Natural killer cell (primary cell): ENCODE measurements around the gene KCNB1. TPM values are rescaled to one million over a fixed set of nuclear protein-coding genes. Genes with fewer than 3 reads are reported as not detected.

ENCODE experiments used
- ATAC-seq, 3 donors: fragments of 150-1000 bp in 2 of 3; fragments of 200-7000 bp in 1 of 3; cut with Tn5 transposase; 1 replicate in 1 of 3; 2 replicates in 2 of 3; pipeline ENCODE4 v1.10.0; 2021; ENCODE audit warnings: mild to moderate bottlenecking in 2 of 3, moderate library complexity in 2 of 3
- DNase-seq, 2 donors: peaks; one replicate each; pipeline versions ENCODE4 v3.0.0 to v3.0.0-alpha.2; 2013 to 2021; ENCODE audit warnings: mixed read lengths in 1 of 2
- H3K27ac ChIP-seq: one replicate; pipeline ENCODE4 v1.5.1; 2013; ENCODE audit warnings: mild to moderate bottlenecking, low read length
- H3K27me3 ChIP-seq: one replicate; pipeline ENCODE4 v1.6.1; 2013; ENCODE audit warnings: low read length; ENCODE audit not compliant: control insufficient read depth, insufficient read depth
- H3K36me3 ChIP-seq: one replicate; pipeline ENCODE4 v1.6.1; 2013; ENCODE audit warnings: low read length; ENCODE audit not compliant: control insufficient read depth, insufficient read depth
- H3K4me1 ChIP-seq: one replicate; pipeline ENCODE4 v1.6.1; 2013; ENCODE audit warnings: low read length; ENCODE audit not compliant: control insufficient read depth, insufficient read depth
- H3K4me3 ChIP-seq: one replicate; pipeline ENCODE4 v1.5.1; 2013; ENCODE audit warnings: low read length
- H3K9me3 ChIP-seq: one replicate; pipeline ENCODE4 v1.6.1; 2013; ENCODE audit warnings: low read length; ENCODE audit not compliant: control insufficient read depth, insufficient read depth
- H3K27ac Mint-ChIP-seq, 2 donors: one replicate each; pipeline ENCODE4 v1.8.0; 2022; ENCODE audit warnings: mild to moderate bottlenecking in 2 of 2, mixed read lengths in 2 of 2, moderate library complexity in 1 of 2
- H3K27me3 Mint-ChIP-seq, 2 donors: one replicate each; pipeline ENCODE4 v1.8.0; 2022; ENCODE audit warnings: low read depth in 2 of 2, mixed read lengths in 2 of 2
- H3K36me3 Mint-ChIP-seq: one replicate; pipeline ENCODE4 v1.8.0; 2022; ENCODE audit warnings: mixed read lengths
- H3K4me1 Mint-ChIP-seq, 2 donors: one replicate each; pipeline ENCODE4 v1.8.0; 2022; ENCODE audit warnings: mixed read lengths in 2 of 2
- H3K4me3 Mint-ChIP-seq: one replicate; pipeline ENCODE4 v1.8.0; 2022; ENCODE audit warnings: mild to moderate bottlenecking, moderate library complexity, mixed read lengths
- H3K9me3 Mint-ChIP-seq, 2 donors: one replicate each; pipeline ENCODE4 v1.8.0; 2022; ENCODE audit warnings: mixed read lengths in 2 of 2
- CTCF ChIP-seq: fragments of 200-600 bp; IDR thresholded peaks from one replicate; pipeline ENCODE4 v1.8.0; 2022; ENCODE audit warnings: antibody characterized with exemption
- WGBS: methylation state at CpG from one replicate; pipeline ENCODE4 v1.1.7; 2013; ENCODE audit warnings: missing lambda C conversion rate; ENCODE audit not compliant: insufficient coverage; 5-methylcytosine and 5-hydroxymethylcytosine counted together
- intact Hi-C: fragments of 100-400 bp; cut with micrococcal nuclease; formaldehyde crosslinking; loops from one replicate; pipeline ENCODE4 v1.14.2; 2022
- total RNA-seq, 4 donors: library from RNA; stranded (reverse); fragments of 120-200 nt in 1 of 4; gene quantifications; one replicate each; pipeline versions ENCODE4 v1.2.3 to v1.2.4, GENCODE V29; 2013 to 2022

The KCNB1 gene
- total RNA-seq, 3 donors from 2014 or later (not counting 1 experiment from before 2014, with no cell fraction given): 0.09 TPM; not detected in 2

- Histone ChIP-seq H3K4me3 (no peak overlapping the region), H3K36me3 (no peaks in the 10 kb centered on the region), H3K9me3 (no peaks in the 10 kb centered on the region), H3K27ac (no peak overlapping the region), H3K27me3 (no peaks in the 10 kb centered on the region), H3K4me1 (no peaks in the 10 kb centered on the region)
- intact Hi-C loops: no loop called here
- no peaks in the 10 kb centered on the region for H3K36me3 Mint-ChIP-seq
- no peaks in the 10 kb centered on the region for H3K4me1 Mint-ChIP-seq
- ATAC-seq (no peak), DNase-seq (no peak)
- TF ChIP-seq CTCF: no peak
- H3K4me3 Mint-ChIP-seq: no peak overlapping the region
- H3K27ac Mint-ChIP-seq: no peak overlapping the region
- peaks cover 8 to 18% of the 10 kb centered on the region in 2 donors for H3K27me3 Mint-ChIP-seq
- WGBS: 77% methylated on average over 3 of the region's 3 CpGs
- H3K9me3 Mint-ChIP-seq: no peaks in the 10 kb centered on the region
Measured at GRCh38 chr20:49356676-49357075, 125.8 kb downstream of the KCNB1 start.

GRCh38 chr20:49354673-49355072 is 127.8 kb downstream of the KCNB1 start:
- Histone ChIP-seq H3K27me3 (no peaks in the 10 kb centered on the region), H3K4me3 (no peak overlapping the region), H3K36me3 (no peaks in the 10 kb centered on the region), H3K27ac (no peak overlapping the region), H3K4me1 (no peaks in the 10 kb centered on the region), H3K9me3 (no peaks in the 10 kb centered on the region)
- ATAC-seq (no peak), DNase-seq (no peak)
- Mint-ChIP-seq H3K9me3 (no peaks in the 10 kb centered on the region), H3K36me3 (no peaks in the 10 kb centered on the region), H3K4me3 (no peak overlapping the region), H3K27ac (no peak overlapping the region), H3K4me1 (no peaks in the 10 kb centered on the region), H3K27me3 (peaks cover 5 to 22% of the 10 kb centered on the region in 2 donors)
- intact Hi-C loops: no loop called here
- WGBS: 86% methylated on average over 4 of the region's 4 CpGs
- TF ChIP-seq CTCF: no peak

DNA sequence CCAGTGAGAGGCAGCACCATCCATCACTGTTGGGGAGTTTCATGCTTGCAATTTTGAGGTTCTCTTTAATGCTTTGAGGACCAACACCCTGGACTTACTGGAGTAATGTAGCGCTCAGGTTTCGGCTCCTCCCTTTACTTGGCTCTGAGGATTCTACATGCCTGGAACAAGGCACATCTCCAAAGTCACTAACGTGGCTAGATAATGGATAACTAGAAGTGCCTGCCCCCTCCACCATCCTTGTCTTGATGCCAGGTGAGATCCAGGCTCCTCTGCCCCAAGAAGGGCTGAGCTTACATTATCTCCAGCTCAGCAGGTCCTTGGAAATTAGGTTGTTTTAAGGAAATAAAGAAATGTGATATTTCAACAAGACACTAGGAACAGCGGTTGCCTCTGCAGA is 129.1 kb downstream of the KCNB1 start:
- intact Hi-C loops: no loop called here
- ATAC-seq: no peak
- H3K27me3 Mint-ChIP-seq: peaks cover 10 to 22% of the 10 kb centered on the region in 2 donors

More for the DNA sequence above, 129.1 kb downstream of the KCNB1 start:
- Mint-ChIP-seq H3K27ac (no peak overlapping the region), H3K9me3 (no peaks in the 10 kb centered on the region), H3K4me1 (no peaks in the 10 kb centered on the region), H3K4me3 (no peak overlapping the region), H3K36me3 (no peaks in the 10 kb centered on the region)
- H3K36me3 ChIP-seq: no peaks in the 10 kb centered on the region
- H3K27me3 ChIP-seq: no peaks in the 10 kb centered on the region
- no peak overlapping the region for H3K4me3 ChIP-seq
- no peak for TF ChIP-seq CTCF
- WGBS: 90% methylated on average over 4 of the region's 4 CpGs
- no peaks in the 10 kb centered on the region for H3K9me3 ChIP-seq
- no peak for DNase-seq
- H3K27ac ChIP-seq: no peak overlapping the region
- no peaks in the 10 kb centered on the region for H3K4me1 ChIP-seq
